HG03442 (cell line): ENCODE results near the gene WRNIP1.

Experiments
- ATAC-seq: cut with Tn5 transposase; IDR thresholded peaks from one replicate; pipeline ENCODE4 v1.9.1; 2021; ENCODE audit warnings: mild to moderate bottlenecking, moderate library complexity; ENCODE audit not compliant: unreplicated experiment

WRNIP1 gene

GRCh38 chr6:2740581-2740980 lies 24.6 kb upstream of the WRNIP1 start:
- no peak for ATAC-seq

- no peak for ATAC-seq
These were observed 23.4 kb upstream of the WRNIP1 start for GRCh38 chr6:2741756-2742155.

- no peak for ATAC-seq
These were observed 21.6 kb upstream of the WRNIP1 start for GRCh38 chr6:2743280-2744208.

- ATAC-seq, result no peak
These were observed 20.9 kb upstream of the WRNIP1 start for GRCh38 chr6:2744209-2744771.

- no peak for ATAC-seq
These were observed 20.4 kb upstream of the WRNIP1 start for GRCh38 chr6:2744778-2745177.

GRCh38 chr6:2745246-2745645 lies 19.9 kb upstream of the WRNIP1 start:
- no peak for ATAC-seq

GRCh38 chr6:2746557-2747061 lies 18.6 kb upstream of the WRNIP1 start:
- no peak for ATAC-seq

GRCh38 chr6:2748183-2748582 lies 17.0 kb upstream of the WRNIP1 start:
- no peak for ATAC-seq

- ATAC-seq, result no peak
These were observed 15.1 kb upstream of the WRNIP1 start for GRCh38 chr6:2749969-2750600.

- no peak for ATAC-seq
These were observed 14.4 kb upstream of the WRNIP1 start, which contains the start of gene MYLK4 for GRCh38 chr6:2750832-2751231. MYLK4 (minus strand) TSS chr6:2750922; CDS start chr6:2749294, 1,628 bp downstream.

GRCh38 chr6:2751871-2752270 lies 13.3 kb upstream of the WRNIP1 start:
- ATAC-seq, result no peak

GRCh38 chr6:2752477-2753109 lies 12.6 kb upstream of the WRNIP1 start:
- no peak for ATAC-seq

- no peak for ATAC-seq
These were observed 12.1 kb upstream of the WRNIP1 start for GRCh38 chr6:2753110-2753489.

- ATAC-seq, result no peak
These were observed 11.4 kb upstream of the WRNIP1 start for GRCh38 chr6:2753743-2754142.

- no peak for ATAC-seq
These were observed 10.8 kb upstream of the WRNIP1 start for GRCh38 chr6:2754393-2754792.

- ATAC-seq, result no peak
These were observed 10.3 kb upstream of the WRNIP1 start for GRCh38 chr6:2754911-2755310.

- no peak for ATAC-seq
These were observed 9.7 kb upstream of the WRNIP1 start for GRCh38 chr6:2755456-2755855.

GRCh38 chr6:2756241-2756640 lies 9.0 kb upstream of the WRNIP1 start:
- ATAC-seq, result no peak

- ATAC-seq, result no peak
These were observed 8.4 kb upstream of the WRNIP1 start for GRCh38 chr6:2756687-2757224.

- no peak for ATAC-seq
These were observed 6.2 kb upstream of the WRNIP1 start for GRCh38 chr6:2758980-2759379.
